Tibial nerve (tissue), 4 donors: ENCODE data around the gene SEC14L5. TPM values are rescaled to one million over a fixed set of nuclear protein-coding genes. Genes with fewer than 3 reads are reported as not detected.

Experiments
- DNase-seq, 2 donors: peaks; one replicate each; pipeline ENCODE4 v3.0.0-alpha.2; 2019; ENCODE audit warnings: low spot score in 2 of 2
- H3K27ac ChIP-seq, 4 donors: fragments of 200-600 bp; sonication (generic) in 3 of 4; one replicate each; pipeline ENCODE4 v1.5.1; 2017 to 2019; ENCODE audit warnings: mild to moderate bottlenecking in 1 of 4
- H3K27me3 ChIP-seq, 2 donors: fragments of 200-600 bp; sonication (generic) in 1 of 2; one replicate each; pipeline versions ENCODE4 v1.5.1 to v1.6.0; 2017 to 2019
- H3K36me3 ChIP-seq, 3 donors: fragments of 200-600 bp; sonication (generic); one replicate each; pipeline ENCODE4 v1.5.1; 2018 to 2019
- H3K4me1 ChIP-seq, 4 donors: fragments of 200-600 bp; sonication (generic) in 3 of 4; one replicate each; pipeline ENCODE4 v1.5.1; 2017 to 2019
- H3K4me3 ChIP-seq, 4 donors: fragments of 200-600 bp; sonication (generic) in 3 of 4; one replicate each; pipeline ENCODE4 v1.5.1; 2017 to 2019; ENCODE audit warnings: mild to moderate bottlenecking in 1 of 4, moderate library complexity in 1 of 4
- H3K9me3 ChIP-seq, 4 donors: fragments of 200-600 bp; sonication (generic) in 3 of 4; one replicate each; pipeline ENCODE4 v1.5.1; 2017 to 2019
- EP300 ChIP-seq, 2 donors: sonication (generic); formaldehyde crosslinking; IDR thresholded peaks; one replicate each; pipeline ENCODE4 v1.6.1; 2017; ENCODE audit warnings: antibody characterized with exemption in 2 of 2, mild to moderate bottlenecking in 1 of 2
- POLR2A ChIP-seq, 2 donors: fragments of 450-650 bp; IDR thresholded peaks; one replicate each; pipeline ENCODE4 v1.6.1; 2017; ENCODE audit warnings: antibody characterized with exemption in 2 of 2, mild to moderate bottlenecking in 2 of 2, moderate library complexity in 2 of 2
- WGBS, 2 donors: methylation state at CpG; one replicate each; pipeline ENCODE4 v1.1.5; 2018; 5-methylcytosine and 5-hydroxymethylcytosine counted together
- total RNA-seq, 4 donors: library from RNA; depleted of rRNA; stranded (reverse); fragments of >200 nt; gene quantifications; one replicate each; pipeline ENCODE4 v1.1.0, GENCODE V29; 2016
- TF ChIP-seq, protein P1 (sequence below), 5 experiments: fragments of 200-600 bp in 3 of 5; fragments of 450-650 bp in 2 of 5; sonication (generic) in 3 of 5; IDR thresholded peaks; one replicate each; pipeline ENCODE4 v1.5.1; 2016 to 2019; ENCODE audit warnings: antibody characterized with exemption in 5 of 5, mild to moderate bottlenecking in 3 of 5, moderate library complexity in 2 of 5

Gene SEC14L5
- total RNA-seq, 4 donors from 2014 or later = 12.0 to 29.0 (median 13.6) TPM

DNA sequence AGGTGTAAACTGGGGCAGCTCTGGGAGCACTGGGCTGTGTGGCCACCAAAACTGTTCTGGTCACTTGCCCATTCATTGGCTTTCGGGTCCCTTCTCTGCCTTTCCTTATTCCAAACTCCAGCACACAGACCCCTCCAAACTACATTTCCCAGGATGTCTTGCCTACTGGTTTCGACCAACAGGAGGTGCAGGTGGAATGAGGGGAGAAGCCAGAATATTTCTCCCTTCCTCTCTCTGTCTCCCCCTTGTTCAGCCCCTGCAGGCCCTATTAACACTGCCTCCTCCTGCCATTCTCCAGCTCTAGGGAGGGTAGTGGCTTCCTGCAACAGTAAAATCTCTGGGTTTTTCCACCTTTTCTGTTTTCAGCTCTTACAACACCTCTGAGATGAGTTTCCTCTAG is 88.8 kb downstream of the SEC14L5 start:
- DNase-seq = no peak
- Histone ChIP-seq H3K9me3 (no peaks in the 10 kb centered on the region), H3K4me1 (no peaks in the 10 kb centered on the region), H3K36me3 (peaks cover 0 to 37% (median 0%) of the 10 kb centered on the region in 3 donors), H3K27me3 (no peaks in the 10 kb centered on the region), H3K27ac (no peak overlapping the region), H3K4me3 (no peak overlapping the region)
- TF ChIP-seq EP300 (IDR thresholded peaks at IDR 0.05) (no peak), POLR2A (IDR thresholded peaks at IDR 0.05) (no peak)
- TF ChIP-seq, protein P1, sequence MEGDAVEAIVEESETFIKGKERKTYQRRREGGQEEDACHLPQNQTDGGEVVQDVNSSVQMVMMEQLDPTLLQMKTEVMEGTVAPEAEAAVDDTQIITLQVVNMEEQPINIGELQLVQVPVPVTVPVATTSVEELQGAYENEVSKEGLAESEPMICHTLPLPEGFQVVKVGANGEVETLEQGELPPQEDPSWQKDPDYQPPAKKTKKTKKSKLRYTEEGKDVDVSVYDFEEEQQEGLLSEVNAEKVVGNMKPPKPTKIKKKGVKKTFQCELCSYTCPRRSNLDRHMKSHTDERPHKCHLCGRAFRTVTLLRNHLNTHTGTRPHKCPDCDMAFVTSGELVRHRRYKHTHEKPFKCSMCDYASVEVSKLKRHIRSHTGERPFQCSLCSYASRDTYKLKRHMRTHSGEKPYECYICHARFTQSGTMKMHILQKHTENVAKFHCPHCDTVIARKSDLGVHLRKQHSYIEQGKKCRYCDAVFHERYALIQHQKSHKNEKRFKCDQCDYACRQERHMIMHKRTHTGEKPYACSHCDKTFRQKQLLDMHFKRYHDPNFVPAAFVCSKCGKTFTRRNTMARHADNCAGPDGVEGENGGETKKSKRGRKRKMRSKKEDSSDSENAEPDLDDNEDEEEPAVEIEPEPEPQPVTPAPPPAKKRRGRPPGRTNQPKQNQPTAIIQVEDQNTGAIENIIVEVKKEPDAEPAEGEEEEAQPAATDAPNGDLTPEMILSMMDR (IDR thresholded peaks at IDR 0.05) = no peak
- 63 to 71% methylated on average over 2 of the region's 2 CpGs for WGBS, 2 donors

DNA sequence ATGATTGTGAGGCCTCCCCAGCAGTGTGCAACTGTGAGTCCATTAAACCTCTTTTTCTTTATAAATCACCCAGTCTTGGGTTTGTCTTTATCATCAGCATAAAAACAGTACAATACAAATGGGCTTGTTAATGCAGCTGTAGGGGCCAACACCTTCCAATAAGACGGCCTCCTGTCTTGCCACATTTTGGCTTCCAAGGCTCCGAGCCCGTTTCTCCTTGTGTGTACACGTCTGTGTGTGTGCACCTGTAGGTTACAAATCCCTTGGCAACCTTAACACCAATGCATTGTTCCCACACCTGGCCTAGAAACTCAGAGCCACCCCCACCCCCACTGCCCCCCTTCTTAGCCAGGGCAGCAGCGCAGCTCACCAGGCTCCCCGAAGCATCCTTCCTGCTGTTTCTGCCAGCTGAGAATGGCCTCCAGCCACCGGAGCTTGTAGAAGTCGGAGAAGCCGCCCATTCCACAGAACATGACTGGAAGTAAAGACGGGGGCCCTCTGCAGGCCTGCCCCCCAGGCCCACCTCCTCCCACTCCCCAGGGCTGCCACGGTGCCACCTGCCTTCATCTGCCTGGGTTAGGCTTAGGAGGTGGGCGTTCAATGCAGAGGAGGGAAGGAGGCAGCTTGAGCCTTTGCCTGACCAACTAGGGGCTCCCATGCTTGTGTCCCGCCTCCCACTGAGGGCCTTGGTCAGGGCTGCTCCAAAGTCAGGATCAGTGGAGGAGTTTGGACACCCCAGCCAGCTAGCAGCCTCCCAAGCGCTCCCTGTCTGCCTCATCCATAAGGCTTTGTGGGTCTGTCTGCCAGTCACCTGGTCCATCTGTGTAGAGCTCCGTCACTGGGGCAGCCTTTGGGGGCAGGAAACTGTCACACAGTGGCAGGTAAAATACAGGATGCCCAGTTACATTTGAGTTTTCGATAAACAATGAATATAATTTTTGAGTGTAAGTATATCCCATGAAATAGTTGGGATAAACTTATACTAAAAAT is 97.0 kb downstream of the SEC14L5 start:
- no peak overlapping the region for H3K4me3 ChIP-seq
- H3K27me3 ChIP-seq = no peaks in the 10 kb centered on the region
- no peak for DNase-seq
- no peaks in the 10 kb centered on the region for H3K4me1 ChIP-seq
- no peak overlapping the region for H3K27ac ChIP-seq
- no peaks in the 10 kb centered on the region for H3K9me3 ChIP-seq
- WGBS, 2 donors = 84 to 86% methylated on average over 16 of the region's 16 CpGs
- TF ChIP-seq POLR2A (IDR thresholded peaks at IDR 0.05) (no peak), EP300 (IDR thresholded peaks at IDR 0.05) (no peak)
- TF ChIP-seq, protein P1 (IDR thresholded peaks at IDR 0.05) = no peak
- peaks cover 0 to 6% (median 0%) of the 10 kb centered on the region in 3 donors for H3K36me3 ChIP-seq

DNA sequence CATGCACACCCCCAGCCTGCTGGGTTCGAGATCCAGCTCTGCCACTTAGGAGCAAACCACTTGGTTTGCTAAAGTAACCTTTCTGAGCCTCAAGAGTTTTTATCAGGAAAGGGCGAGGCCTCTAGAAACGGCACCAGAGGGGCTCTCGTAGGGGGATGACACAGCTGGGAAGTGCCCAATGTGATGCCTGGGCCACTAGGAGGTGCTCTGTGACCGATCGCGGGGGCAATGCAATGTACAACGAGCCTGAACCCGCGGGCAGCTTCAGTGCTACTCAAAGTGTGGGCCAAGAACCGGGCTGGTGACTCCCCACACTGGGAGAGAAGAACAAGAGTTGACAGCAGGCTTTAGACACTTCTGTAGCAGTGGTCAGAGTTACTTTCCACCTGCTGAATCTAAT is 98.2 kb downstream of the SEC14L5 start:
- no peaks in the 10 kb centered on the region for H3K4me1 ChIP-seq
- WGBS, 2 donors = 19 to 22% methylated on average over 11 of the region's 11 CpGs
- TF ChIP-seq, protein P1 (IDR thresholded peaks at IDR 0.05) = no peak
- TF ChIP-seq EP300 (IDR thresholded peaks at IDR 0.05) = no peak
- TF ChIP-seq POLR2A (IDR thresholded peaks at IDR 0.05) = no peak
- no peaks in the 10 kb centered on the region for H3K27me3 ChIP-seq
- no peak for DNase-seq
- H3K9me3 ChIP-seq = no peaks in the 10 kb centered on the region
- no peak overlapping the region for H3K4me3 ChIP-seq
- H3K36me3 ChIP-seq = peaks cover 0 to 6% (median 0%) of the 10 kb centered on the region in 3 donors
- no peak overlapping the region for H3K27ac ChIP-seq

DNA sequence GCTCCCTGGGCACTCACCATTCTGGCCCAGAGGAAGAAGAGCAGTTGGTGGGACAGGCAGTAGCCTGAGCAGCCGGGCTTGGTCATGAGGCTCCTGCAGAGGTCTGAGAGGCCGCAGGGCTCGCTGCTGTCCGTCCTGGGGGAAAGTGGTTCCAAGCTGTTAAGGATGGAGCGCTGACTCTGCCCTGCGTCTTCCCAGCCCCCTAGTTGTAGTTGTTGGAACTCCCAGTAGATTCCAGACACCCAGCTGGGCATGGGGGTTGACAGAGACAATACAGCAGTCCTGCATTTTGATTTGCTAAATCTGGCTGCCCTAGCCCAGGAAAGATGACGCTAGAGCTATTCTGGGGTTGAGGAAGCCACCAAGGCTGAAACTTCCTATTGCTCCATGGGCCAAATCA is 100.3 kb downstream of the SEC14L5 start:
- H3K27ac ChIP-seq = no peak overlapping the region
- no peaks in the 10 kb centered on the region for H3K4me1 ChIP-seq
- 29 to 33% methylated on average over 6 of the region's 7 CpGs for WGBS, 2 donors
- no peaks in the 10 kb centered on the region for H3K27me3 ChIP-seq
- no peak overlapping the region for H3K4me3 ChIP-seq
- H3K9me3 ChIP-seq = no peaks in the 10 kb centered on the region
- TF ChIP-seq, protein P1 (IDR thresholded peaks at IDR 0.05) = no peak
- TF ChIP-seq EP300 (IDR thresholded peaks at IDR 0.05) = no peak
- TF ChIP-seq POLR2A (IDR thresholded peaks at IDR 0.05) = no peak
- DNase-seq = no peak
- peaks cover 0 to 6% (median 0%) of the 10 kb centered on the region in 3 donors for H3K36me3 ChIP-seq

DNA sequence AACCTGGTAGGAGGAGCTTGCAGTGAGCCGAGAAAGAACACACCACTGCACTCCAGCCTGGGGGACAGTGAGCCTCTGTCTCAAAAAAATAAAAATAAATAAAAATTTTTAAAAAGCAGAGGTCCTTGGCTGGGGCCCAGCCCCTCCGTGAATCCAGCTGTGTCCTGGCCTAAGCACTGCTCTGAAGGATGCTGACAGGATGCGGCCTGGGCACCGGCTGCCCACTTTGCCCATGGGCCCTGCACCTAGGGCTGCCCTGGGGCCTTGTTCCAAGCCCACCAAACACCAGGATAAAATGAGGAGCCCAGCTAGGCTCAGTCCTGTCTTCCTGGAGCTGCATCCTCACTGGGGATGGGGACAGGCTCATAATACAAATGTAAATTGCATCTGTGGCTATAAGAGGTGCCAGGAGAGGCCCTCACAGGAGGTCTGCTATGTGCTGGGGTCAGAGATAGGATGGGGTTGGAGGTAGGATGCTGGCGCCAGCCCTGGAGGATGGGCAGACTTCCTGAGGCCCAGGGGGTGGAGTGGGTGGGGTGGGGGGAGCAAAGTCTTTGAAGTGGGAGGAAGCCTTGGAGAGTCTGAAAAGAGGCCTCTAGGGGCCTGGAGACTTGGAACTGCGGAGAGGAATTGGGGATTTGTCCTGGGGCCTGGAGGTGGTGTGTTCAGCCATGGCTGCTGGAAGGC is 101.4 kb downstream of the SEC14L5 start:
- H3K9me3 ChIP-seq = no peaks in the 10 kb centered on the region
- no peak for DNase-seq
- no peak overlapping the region for H3K4me3 ChIP-seq
- H3K27ac ChIP-seq = no peak overlapping the region
- H3K27me3 ChIP-seq = no peaks in the 10 kb centered on the region
- no peaks in the 10 kb centered on the region for H3K4me1 ChIP-seq
- WGBS, 2 donors = 69 to 74% methylated on average over 6 of the region's 6 CpGs
- H3K36me3 ChIP-seq = peaks cover 0 to 6% (median 0%) of the 10 kb centered on the region in 3 donors
- no peak for TF ChIP-seq EP300 (IDR thresholded peaks at IDR 0.05)
- TF ChIP-seq POLR2A (IDR thresholded peaks at IDR 0.05) = no peak
- TF ChIP-seq, protein P1 (IDR thresholded peaks at IDR 0.05) = no peak
